Measurements from ENCODE around the gene CTF1. TPM values are rescaled to one million over a fixed set of nuclear protein-coding genes. Genes with fewer than 3 reads are reported as not detected.

Gene CTF1
- total and polyA plus RNA-seq, 9 donors: 7.0 to 22.4 (median 14.4) TPM

DNA sequence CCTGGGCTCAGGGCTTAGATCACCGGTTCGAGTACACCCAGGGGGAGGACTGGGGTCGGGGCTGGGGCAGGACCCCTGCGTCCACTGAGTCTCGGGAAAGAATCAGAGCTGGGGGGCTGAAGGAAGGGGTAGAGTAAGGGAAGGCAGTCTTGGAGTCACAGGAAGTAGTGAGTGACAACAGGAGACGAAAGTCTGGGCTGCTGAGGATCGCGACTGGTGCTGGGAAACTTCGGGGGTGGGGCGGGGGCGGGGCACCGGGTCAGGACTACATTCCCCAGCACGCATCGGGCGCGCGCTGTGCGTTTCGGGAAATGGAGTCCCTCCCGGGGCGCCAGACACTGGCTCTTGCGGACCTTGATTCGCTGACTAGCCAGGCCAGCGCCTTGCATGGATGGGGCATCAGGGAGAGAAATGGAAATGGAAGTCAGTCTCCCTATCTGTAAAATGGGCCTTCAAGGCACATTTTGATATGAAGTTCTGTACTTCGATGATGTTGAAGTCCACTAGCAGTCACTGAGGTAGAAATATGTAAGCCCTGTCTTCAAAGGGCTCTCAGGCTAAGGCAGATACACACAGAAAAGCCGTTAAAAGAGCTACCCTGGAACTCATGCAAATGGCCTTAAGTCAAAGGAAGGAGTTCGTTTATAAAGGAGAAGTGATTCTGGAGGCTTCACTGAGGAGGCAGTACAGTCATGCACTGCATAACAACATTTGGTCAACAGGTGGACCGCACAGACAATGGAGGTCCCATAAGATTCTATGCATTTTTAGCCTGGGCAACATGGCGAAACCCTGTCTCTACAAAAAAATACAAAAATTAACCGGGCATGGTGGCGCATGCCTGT lies 697 bp downstream of the CTF1 start:
- Histone ChIP-seq H3K4me1 (ENCODE audit: insufficient read depth) (peaks cover 17% of the 10 kb centered on the region), H3K27ac (peak overlapping the region; percentile 97), H3K4me3 (peak overlapping the region; percentile 60), H3K9me3 (no peaks in the 10 kb centered on the region), H3K36me3 (no peaks in the 10 kb centered on the region), H3K27me3 (no peaks in the 10 kb centered on the region)
- WGBS, 3 donors: 15 to 16% (median 16%) methylated on average over 31 of the region's 31 CpGs
- DNase-seq: peak; percentile 88 to 92 (median 89)
- intact Hi-C loops (cut with DNase I): no loop called here
- TF ChIP-seq, protein P1, sequence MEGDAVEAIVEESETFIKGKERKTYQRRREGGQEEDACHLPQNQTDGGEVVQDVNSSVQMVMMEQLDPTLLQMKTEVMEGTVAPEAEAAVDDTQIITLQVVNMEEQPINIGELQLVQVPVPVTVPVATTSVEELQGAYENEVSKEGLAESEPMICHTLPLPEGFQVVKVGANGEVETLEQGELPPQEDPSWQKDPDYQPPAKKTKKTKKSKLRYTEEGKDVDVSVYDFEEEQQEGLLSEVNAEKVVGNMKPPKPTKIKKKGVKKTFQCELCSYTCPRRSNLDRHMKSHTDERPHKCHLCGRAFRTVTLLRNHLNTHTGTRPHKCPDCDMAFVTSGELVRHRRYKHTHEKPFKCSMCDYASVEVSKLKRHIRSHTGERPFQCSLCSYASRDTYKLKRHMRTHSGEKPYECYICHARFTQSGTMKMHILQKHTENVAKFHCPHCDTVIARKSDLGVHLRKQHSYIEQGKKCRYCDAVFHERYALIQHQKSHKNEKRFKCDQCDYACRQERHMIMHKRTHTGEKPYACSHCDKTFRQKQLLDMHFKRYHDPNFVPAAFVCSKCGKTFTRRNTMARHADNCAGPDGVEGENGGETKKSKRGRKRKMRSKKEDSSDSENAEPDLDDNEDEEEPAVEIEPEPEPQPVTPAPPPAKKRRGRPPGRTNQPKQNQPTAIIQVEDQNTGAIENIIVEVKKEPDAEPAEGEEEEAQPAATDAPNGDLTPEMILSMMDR (IDR thresholded peaks at IDR 0.05): no peak
- no peak for TF ChIP-seq EP300 (IDR thresholded peaks at IDR 0.05)
- TF ChIP-seq POLR2A (IDR thresholded peaks at IDR 0.05): no peak

DNA sequence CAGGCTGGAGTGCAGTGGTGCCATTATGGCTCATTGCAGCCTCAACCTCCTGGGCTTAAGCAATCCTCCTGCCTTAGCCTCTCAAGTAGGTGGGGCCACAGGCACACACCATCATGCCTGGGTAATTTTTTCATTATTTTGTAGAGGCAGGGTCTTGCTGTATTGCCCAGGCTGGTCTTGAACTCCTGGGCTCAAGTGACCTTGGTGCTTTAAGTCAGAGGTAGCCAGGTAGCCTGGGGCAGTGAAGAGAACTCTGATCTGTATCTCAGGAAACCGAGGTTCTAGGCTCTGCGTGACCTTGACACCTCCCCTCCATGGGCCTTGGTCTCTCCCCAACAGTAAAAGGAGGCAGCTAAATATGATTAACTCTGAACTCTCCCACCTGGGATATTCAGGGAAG lies 3.4 kb downstream of the CTF1 start:
- intact Hi-C loops (cut with DNase I): loop anchor here in 1 of 4 donors (5.0 kb wide), 1 partner anchor 52 kb away; no protein-coding TSS in a partner anchor
- Histone ChIP-seq H3K4me3 (no peak overlapping the region), H3K27ac (no peak overlapping the region), H3K36me3 (no peaks in the 10 kb centered on the region), H3K4me1 (ENCODE audit: insufficient read depth) (peaks cover 7% of the 10 kb centered on the region), H3K27me3 (no peaks in the 10 kb centered on the region), H3K9me3 (no peaks in the 10 kb centered on the region)
- no peak for TF ChIP-seq POLR2A (IDR thresholded peaks at IDR 0.05)
- no peak for TF ChIP-seq EP300 (IDR thresholded peaks at IDR 0.05)
- TF ChIP-seq, protein P1 (IDR thresholded peaks at IDR 0.05): no peak
- 55 to 68% (median 57%) methylated on average over 2 of the region's 2 CpGs for WGBS, 3 donors
- DNase-seq: no peak

DNA sequence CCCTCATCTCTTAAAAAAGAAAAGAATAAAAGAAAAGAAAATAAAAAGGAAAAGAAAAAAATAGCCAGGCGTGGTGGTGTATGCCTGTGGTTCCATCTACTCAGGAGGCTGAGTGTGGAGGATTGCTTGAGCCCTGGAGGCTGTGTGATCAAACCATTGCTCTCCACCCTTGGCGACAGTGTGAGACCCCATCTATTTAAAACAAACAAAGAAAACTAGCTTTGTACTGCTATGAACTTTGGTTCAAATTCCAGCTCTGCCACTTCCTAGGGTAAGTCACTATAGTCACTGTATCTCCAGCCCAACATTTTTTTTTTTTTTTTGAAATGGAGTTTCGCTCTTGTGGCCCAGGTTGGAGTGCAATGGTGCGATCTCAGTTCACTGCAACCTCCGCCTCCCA lies 4.2 kb downstream of the CTF1 start:
- Histone ChIP-seq H3K4me1 (ENCODE audit: insufficient read depth) (peaks cover 6% of the 10 kb centered on the region), H3K4me3 (no peak overlapping the region), H3K9me3 (no peaks in the 10 kb centered on the region), H3K27ac (no peak overlapping the region), H3K36me3 (no peaks in the 10 kb centered on the region), H3K27me3 (no peaks in the 10 kb centered on the region)
- TF ChIP-seq POLR2A (IDR thresholded peaks at IDR 0.05) (no peak), EP300 (IDR thresholded peaks at IDR 0.05) (no peak)
- TF ChIP-seq, protein P1 (IDR thresholded peaks at IDR 0.05): no peak
- DNase-seq: no peak
- WGBS, 3 donors: 96 to 97% (median 97%) methylated on average over 5 of the region's 5 CpGs
- intact Hi-C loops (cut with DNase I): loop anchor here in 1 of 4 donors (5.0 kb wide), 1 partner anchor 53 kb away; no protein-coding TSS in a partner anchor

DNA sequence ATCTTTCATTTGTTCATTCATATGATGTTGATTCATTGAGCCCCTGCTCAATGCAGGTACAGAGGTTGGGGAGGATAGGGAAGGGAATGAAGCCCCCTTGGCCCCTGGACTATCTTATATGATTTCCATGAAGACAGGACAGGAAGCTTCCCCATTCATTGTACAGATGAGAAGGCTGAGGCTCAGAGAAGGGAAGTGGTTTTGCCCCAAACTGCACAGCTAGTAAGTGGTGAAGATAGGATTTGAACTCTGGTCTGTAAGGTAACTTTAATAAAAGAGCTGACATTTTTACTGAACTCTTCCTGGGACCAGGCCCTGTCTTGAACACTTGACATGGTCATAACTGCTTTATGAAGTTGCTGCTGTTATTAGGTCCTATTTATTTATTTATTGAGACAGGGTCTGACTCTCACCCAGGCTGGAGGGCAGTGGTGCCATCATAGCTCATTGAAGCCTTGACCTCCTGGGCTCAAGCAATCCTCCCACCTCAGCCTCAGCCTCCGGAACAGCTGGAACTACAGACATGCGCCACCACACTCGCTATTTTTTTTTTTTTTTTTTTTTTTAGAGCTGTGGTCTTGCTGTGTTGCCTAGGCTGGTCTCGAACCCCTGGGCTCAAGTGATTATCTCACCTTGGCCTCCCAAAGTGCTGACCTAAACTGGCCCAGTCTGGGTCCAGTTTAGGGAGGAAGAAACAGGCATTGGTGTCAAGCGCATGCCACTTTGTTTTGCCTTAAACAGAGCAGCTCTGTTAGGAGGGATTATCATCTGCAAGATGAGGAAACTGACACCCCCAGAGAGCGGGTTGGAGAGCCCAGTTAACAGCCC lies 5.0 kb downstream of the CTF1 start:
- Histone ChIP-seq H3K9me3 (no peaks in the 10 kb centered on the region), H3K4me3 (peak overlapping the region; percentile 45), H3K36me3 (no peaks in the 10 kb centered on the region), H3K4me1 (ENCODE audit: insufficient read depth) (peaks cover 5% of the 10 kb centered on the region), H3K27me3 (no peaks in the 10 kb centered on the region), H3K27ac (peak overlapping the region; percentile 72 to 81)
- TF ChIP-seq EP300 (IDR thresholded peaks at IDR 0.05) (no peak), POLR2A (IDR thresholded peaks at IDR 0.05) (no peak)
- TF ChIP-seq, protein P1 (IDR thresholded peaks at IDR 0.05): no peak
- intact Hi-C loops (cut with DNase I): loop anchor here in 1 of 4 donors (5.0 kb wide), 1 partner anchor 54 kb away; no protein-coding TSS in a partner anchor
- DNase-seq: no peak
- WGBS, 3 donors: 9 to 21% (median 14%) methylated on average over 6 of the region's 6 CpGs
